Hematopoietic multipotent progenitor cell treated with erythropoietin and hydrocortisone succinate and interleukin-3 and kit ligand, for 6 days (in vitro differentiated cells): ENCODE results near the gene SCYL1.
"Not testable (repeated sequence)": the region's sequence is repeated elsewhere in the genome, so short reads cannot be mapped to it uniquely, and the experiment has no call there.

Source experiments
- DNase-seq: peaks from one replicate; pipeline ENCODE4 v3.0.0-alpha.2; 2015

Gene SCYL1

DNA sequence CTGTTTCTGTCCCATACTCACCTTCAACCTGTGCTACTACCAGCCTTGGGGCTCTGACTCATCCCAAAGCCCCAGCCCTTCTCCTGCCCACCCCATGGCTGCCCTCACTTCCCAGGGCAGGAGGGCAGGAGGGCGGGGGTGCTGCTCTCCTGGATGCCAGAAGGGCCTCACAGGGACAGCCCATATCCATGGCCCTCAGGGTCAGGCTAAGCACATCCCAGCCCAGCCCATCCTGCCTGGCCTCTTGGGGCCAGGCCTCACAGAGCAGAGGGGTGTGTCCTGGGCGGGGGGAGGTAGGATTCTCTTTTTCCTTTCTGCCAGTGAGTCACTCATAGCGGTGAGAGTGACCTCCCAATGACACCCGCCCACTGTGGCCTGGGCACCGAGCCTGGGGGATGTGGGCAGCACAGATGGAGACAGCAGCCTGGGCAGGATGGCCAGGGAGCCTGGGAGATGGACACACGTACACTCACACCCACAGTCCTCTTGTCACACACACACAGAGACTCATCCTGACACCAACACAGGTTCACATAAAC, 30.9 kb downstream of the SCYL1 start:
- DNase-seq = peak; percentile 57

DNA sequence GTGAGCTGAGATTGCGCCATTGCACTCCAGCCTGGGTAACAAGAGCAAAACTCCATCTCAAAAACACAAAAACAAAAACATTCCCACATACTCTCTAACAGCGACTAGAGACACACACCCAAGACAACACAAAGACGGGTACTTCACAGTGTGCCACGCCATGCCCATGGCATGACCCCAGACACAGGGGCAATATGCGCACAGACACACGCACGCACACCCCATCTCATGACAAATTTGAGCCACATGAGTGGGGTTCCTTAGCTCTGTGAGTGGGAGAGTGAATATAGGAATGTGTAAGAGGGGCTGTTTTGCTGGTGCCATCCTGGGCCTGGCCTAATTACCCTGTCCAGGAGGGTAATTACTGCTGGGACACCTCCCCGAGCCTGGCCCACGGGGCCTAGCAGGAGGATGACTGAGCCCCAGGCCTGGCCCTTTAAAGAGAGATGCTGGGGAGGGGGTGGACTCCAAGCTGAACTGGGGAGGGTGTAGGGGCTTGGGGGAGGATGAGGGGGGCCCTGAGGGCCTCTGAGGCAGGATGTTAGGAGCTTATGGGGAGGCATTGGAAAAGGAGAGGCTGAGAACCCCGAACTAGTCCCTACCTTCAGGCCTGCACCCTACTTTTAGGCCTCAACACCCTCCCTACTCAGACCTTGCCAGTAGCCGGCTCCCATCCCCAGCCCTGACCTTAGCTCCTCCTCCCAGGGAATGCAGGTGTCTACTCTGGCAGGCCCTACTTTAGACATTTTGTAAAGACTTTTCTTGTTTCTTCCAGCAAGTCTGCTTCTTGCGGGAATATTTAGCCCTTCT, 31.8 kb downstream of the SCYL1 start:
- no peak for DNase-seq

DNA sequence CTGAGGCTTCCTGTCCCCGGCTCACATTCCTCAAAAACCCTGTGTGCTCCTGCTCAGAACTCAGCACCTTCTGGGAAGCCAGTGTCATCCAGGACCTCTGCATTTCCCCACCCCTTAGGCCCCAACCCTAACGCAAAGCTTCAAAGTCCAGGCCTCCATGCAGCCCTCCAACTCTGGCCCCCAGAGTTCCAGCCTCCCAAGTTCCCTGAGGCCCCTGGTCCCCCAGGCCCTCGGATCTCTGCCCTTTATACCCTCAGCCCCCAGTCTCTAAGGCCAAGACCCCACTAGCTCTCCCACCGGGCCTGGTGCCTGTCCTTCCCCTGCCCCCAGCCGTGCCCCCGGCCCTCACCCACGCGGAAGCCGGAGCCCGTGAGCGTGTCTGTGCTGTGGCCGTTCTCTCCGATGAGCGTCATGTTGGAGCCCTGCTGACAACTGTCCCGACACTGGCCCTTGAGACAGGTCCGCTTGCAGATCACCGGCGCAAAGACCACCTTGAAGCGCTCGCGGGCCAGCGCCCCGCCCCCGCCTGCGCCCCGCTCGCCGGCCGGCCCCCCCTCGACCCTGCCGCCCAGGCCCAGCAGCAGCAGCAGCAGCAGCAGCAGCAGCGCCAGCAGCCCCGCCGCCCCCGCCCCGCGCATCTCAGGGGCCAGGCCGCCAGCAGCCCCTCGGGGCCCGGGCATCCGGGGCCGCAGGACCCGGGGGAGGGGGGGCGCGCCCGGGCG, 32.6 kb downstream of the SCYL1 start:
- DNase-seq = no peak

DNA sequence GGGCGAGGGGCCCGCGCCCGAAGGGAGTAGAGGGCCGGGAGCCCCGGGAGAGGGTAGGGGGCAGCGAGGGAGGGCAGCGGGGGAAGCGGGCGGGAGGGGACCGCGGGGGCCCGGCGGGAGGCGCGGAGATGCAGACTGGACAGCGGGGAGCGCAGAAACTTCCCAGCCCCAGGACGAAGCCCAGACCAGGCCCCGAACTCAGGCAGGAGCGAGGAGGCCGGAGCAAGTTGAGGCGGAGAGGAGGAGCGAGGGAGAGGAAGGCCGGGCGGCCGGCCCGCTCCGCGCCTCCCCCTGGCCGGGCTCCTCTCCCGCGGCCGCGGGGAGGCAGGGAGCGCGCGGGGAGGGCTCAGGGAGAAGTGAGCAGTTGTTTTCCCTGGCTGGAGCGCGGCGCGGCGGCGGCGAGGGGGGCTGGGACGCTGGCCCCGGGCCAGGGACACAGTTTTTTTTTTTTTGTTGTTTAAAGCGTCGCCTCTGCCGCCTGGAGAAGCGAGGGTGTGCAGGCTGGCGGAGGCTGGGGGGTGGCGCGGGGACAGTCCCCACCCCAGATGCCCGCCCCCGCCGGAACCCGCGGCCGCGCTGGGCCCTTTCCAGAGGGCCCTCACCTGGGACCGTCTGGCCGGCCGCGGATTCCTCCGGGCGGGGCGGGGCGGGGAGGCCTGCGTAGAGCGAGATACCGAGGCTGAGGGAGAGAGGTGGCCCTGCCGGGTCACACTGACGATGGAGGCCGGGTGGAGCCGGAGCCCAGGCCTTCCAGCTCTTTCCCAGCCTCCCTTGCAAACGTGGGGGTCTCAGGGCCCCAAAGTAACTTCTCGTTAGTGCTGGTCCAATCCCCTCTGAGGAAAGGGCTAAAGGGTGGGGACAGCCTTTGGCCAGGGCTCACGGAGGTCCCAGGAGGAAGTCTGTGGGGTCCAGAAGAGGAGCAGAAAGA, 33.4 kb downstream of the SCYL1 start, which contains the start of gene LTBP3:
TSS of gene LTBP3 (minus strand) at position 358 of the 928 bp plus-strand sequence. CDS start 400 bp downstream, outside the sequence.
- DNase-seq = peak; percentile 83

DNA sequence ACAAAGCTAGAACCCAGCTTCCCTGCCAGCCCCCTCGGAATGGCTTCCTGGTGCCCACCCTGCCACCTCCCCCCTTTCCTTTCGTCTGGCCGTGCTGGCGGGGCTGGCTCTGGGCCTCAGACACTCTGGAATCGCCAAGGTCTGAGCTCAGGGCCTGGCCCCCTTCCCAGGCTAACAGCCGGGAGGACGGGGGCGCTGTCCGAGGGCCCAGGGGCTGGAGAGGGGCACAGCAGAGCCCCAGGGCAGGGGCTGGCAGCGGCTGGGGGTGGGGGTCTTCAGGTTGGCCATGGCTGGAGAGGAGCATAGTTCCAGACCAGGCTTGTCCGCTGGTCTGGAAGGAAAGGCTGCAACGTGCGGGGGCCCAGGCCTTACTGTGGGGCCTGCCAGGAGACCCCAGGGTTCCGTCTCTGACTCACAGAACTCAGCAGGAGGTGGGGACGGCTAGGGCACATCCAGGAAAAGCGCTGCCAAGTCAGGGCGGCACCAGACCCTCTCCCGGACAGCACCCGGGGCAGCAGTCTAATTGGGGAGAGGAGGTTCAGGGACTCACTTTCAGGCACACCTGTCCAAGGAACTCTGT, 34.1 kb downstream of the SCYL1 start:
- DNase-seq = no peak

DNA sequence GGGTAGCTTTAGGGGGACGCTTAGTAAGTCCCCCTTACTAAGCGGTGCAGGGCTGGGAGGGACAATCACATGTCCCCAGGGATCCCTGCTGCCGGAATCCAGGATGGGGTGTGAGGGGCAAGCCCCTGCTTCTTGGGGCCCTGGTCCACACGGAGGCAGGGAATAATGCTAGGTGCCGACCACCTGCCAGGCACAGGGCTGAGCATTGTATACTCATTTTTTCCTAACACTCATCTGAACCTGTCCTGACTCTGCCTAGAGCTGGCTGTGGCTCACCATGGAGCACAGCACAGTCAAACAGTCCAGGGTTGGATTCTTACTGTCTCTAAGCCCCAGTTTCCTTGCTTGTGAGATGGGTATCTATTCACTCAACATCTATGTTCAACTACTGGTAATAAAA, 34.7 kb downstream of the SCYL1 start:
- DNase-seq = no peak

DNA sequence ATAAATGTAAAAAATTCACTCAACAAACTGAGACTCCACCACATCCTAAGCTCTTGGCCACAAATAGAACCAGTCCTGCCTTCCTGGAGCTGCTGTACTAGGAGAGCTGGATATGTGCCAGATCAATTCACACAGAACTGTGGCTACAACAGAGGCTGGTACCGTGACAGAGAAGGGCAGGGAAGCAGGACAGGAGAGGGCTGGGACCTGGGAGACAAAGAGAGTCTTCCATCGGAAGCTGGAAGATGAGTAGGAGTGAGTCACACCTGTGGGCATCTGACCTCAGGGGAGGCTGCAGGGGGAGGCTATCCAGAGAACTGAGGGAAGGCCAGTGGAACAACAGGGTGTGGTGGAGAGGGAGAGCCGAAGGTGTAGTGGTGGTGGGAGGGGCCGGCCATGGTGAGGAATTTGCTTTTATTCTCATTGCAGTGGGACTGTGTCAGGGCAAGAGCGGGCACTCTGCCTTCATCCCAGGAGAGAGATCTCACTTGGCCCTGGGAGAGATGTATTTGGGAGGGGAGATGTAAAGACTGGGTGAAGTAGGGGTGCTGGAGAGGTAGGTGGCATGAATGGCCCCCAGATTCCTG, 35.2 kb downstream of the SCYL1 start:
- peak; percentile 80 for DNase-seq

DNA sequence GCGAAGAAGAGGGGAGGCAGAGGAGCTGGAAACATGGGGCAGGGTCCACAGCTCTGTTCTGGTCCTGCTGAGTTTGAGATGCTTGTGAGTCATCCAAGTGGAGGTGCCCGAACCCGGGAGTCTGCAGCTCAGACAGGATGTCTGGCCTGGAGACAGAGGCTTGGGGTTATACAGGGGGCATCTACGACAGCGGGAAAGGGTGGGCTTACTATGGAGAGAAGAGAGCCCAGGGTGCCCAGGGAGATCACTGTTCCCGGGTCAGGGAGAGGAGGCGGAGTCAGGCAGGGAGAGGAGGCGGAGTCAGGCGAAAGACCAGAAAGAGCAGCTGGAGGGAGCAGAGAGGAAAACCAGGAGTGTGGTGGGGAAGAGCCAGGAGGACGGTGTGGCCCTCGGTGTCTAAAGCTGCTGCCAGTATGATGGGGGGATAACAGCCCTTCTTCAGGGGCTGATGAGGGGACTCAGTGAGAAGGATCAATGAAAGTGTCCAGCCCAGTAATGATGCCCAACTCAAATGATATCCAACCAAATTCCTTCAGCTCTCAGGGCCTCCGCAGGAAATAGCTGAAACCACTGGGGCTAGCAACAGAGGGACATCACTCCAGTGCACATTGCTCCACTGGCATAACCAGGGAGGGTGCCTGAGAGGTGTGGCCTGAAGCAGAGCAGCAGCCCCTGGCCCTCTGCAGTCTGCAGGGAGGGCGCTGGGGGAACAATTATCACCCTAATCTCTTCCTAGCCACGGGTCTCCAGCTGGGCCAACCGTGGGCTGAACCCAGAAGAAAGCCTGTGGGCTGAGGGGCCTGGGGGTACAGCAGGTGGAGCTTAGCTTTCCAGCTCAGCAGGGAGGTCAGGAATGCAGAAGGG, 35.9 kb downstream of the SCYL1 start:
- DNase-seq = no peak

DNA sequence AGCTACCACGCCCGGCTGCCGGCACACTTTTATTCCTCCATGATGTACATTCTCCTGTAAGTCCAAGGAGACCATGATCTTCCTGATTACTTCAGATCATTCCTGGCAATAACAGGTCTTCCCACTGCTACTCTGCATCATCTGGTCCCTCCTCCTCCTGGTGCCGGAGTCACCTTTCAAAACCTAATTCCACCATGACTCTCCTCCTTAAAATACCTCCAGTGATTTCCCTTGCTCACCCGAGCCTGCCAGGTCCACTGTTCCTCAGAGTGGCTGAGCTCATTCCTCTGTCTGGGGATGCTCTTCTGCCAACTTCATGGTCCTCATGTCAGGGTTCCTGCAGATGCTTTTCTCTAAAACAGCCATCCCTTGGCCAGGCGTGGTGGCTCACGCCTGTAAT, 37.1 kb downstream of the SCYL1 start:
- DNase-seq = no peak

DNA sequence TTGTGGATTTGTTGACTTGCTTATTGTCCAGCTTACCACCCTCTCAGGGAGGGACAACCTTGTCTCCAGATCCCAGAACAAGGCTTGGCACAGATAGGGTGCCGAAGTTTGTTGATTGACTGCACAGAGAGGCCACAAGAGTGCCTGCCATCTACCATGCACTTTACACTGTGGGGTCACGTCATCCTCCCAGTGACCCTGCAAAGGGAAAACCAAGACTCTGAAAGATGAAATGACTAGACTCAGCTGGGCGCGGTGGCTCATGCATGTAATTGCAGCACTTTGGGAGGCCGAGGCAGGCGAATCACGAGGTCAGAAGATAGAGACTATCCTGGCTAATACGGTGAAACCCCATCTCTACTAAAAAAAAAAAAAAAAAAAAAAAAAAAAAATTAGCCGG, 37.9 kb downstream of the SCYL1 start:
- no peak for DNase-seq

DNA sequence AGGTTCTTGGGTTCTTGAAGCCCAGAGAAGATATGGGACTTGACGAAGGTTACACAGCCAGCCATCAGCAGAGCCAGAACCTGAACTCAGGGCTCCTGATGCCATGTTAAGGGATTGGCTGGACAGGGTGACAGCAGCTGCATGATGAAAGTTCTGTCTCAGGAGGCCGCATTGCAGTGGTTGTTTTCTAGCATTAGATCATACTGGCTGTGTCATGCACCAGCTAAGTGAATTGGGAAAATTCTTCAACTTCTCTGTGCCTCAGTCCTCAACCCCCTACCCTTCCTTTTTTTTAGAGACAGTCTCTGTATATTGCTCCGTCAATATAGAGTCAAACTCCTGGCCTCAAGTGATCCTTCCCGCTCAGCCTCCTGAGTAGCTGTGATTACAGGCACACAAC, 38.7 kb downstream of the SCYL1 start:
- DNase-seq = no peak

DNA sequence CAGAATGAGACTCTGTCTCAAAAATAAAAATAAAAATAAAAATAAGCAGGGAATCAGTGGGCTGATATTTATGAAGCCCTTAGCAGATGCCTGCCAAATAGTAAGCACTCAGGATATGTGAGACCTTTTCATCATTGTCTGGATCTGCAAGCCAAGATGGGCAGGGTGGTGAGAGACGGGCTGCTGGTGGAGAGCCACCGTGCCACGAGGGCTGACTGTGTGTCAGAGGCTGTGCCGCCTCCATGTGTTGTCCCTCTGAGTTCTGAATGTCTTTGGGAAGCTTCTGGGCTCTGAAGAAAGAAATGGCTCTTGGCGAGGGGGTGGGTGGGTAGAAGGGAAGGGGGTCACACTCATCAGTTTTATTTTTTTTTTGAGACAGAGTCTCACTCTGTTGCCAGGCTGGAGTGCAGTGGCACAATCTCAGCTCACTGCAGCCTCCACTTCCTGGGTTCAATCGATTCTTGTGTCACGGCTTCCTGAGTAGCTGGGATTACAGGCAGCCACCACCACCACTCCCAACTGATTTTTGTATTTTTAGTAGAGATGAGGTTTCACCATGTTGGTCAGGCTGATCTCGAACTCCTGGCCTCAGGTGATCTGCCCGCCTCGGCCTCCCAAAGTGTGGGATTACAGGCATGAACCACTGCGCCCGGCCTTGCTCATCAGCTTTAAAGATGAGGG, 40.1 kb downstream of the SCYL1 start:
- DNase-seq = not testable (repeated sequence)

DNA sequence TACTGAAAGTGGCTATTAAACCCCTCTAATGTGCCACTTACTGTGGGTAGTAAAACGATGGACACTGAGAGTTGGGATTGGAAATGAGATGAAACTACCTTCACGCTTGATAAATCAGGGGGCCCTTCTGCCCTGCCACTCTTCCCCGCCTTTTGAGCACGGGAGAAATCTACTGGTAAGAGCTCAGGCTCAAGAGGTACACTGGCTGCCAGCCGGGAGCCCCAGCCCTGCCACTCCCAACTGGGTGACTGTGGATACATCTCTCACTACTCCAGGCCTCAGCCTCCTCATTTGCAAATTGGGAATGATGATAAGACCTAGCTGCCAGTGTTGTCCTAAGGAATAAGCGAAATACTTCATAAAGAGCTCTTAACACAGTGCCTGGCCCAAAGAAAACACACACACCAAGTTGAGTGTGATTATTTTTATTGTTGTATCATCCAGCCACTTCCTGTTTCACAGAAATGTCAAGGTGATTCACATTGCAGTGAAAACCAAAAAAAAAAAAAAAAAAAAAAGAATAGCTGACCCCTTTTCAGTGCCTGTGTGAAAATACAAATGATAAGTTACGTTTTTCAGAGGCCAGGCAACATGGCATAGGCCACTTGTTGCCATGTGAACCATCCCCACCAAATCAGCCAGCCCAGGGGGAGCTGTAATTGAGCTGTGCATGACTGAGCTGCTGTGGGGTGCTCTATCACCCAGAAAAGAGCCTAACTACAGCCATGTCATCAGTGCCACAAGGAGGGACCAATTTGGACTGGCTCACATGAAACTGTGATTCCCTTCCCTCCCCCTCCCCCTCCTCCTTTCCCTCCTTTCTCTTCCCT, 41.0 kb downstream of the SCYL1 start:
- no peak for DNase-seq

DNA sequence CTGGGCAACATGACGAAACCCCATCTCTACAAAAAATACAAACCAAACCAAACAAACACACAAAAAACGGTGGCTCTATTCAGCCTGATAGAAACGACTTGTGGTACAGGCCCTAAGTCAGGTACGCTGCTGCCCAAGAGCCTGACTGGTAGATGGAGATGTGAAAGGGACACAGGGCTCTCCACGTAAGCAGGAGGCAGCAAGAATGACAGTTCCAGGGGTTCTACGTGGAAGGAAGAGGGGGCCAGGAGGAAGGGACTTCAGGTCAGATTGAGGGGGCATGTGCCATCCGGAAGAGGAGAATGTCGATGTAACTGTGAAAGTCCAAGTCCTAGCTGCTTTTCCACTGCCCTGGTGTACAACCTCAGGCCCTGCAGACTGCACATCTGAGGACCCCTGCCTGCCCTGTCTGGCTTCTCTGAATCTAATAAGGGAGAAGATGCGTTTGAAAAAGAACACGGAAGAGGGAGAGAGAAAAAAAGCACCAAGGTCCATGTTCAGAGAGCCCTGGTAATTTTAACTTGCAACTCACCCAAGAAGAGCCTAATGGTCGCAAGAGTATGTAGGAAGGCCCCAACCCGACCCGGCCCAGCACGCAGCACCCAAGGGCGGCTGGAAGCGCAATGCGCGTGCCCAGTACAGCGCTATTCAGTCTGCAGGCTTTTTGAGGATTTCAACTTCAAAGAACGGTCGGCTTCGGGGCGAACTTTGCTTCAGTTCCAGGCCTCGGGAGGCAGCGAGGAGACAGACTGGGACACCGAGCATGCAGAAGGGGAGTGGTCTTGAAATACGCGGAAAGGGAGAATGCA, 44.5 kb downstream of the SCYL1 start:
- no peak for DNase-seq

DNA sequence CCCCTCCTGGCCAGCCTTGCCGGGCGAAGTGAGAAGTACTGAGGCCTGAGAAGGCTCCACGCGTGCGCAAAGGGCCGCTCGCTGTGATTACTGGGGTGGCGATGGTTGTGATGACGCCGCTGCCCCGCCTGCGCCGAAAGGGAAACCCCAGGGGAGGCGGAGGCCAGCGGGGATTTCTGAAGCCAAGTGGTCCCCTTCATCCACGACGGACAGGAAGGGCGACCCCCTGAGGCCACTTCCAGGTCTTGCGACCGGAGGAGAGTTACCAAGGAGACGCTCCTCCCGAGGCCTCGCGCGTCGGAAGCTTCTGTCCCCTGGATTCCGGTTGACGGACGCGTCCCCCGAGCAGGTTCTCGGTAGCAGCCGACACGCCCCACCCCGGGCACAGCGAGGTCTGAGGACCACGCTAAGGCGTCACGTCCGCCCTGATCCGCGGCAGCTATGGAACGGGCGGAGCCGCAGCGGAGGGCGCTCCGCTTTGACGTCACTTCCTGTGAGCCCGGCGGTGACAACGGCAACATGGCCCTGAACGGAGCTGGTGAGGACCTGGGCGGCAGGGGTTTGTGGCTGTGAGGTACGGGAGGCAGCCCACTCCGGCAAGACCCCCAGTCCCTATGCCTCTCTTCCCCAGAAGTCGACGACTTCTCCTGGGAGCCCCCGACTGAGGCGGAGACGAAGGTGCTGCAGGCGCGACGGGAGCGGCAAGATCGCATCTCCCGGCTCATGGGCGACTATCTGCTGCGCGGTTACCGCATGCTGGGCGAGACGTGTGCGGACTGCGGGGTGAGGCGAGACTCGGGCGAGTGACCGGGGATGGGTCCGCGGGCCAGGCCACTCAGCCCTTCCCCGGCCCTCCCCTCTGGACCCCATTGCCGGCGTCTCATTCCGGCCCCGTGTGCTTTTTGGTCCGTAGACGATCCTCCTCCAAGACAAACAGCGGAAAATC, 45.4 kb downstream of the SCYL1 start, which contains the start of gene ZNRD2:
TSS of gene ZNRD2 (plus strand) at position 505 of the 946 bp plus-strand sequence. CDS start at position 520, 15 bp downstream.
- peak; percentile 99 for DNase-seq

DNA sequence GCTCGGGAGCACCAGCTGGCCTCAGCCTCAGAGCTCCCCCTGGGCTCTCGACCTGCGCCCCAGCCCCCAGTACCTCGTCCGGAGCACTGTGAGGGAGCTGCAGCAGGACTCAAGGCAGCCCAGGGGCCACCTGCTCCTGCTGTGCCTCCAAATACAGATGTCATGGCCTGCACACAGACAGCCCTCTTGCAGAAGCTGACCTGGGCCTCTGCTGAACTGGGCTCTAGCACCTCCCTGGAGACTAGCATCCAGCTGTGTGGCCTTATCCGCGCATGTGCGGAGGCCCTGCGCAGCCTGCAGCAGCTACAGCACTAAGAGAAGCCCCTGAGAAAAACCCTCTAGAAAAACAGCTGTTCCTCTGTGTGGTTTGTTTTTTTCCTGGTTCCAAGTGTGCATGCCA, 46.5 kb downstream of the SCYL1 start:
- no peak for DNase-seq

DNA sequence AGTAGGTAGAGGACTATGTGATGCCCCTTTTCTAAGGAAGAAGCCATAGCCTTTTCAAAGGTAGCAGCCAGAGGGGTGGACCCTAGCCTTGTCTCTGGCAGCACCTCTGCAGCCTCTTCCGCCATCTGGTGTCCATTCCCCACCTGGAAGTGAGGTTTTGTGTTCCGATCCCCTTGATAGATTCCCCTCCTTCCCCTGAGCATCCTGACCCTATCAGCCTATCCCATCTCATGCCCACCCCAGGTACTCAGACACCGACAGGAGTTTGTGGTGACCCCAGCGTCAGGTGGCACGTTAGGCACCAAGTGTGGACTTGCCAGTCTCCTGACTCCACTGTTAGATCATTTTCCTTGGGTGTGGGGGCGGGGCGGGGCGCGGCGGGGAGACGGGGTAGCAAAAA, 47.1 kb downstream of the SCYL1 start:
- peak; percentile 73 for DNase-seq
